HCT116 (cell line): Measurements from ENCODE around the gene KIRREL1. TPM values are rescaled to one million over a fixed set of nuclear protein-coding genes. Genes with fewer than 3 reads are reported as not detected.

Source experiments
- ATAC-seq: fragments of 200-7000 bp; cut with Tn5 transposase; 2 replicates; pipeline ENCODE4 v1.9.1; 2020; ENCODE audit warnings: mild to moderate bottlenecking, moderate library complexity
- BruUV-seq: library from RNA; stranded (reverse); fragments of 400-500 nt; replicated peaks from 2 replicates; lab custom pipeline; 2021; lab: Mats Ljungman, UMichigan
- CTCF ChIA-PET: fragments of 300-600 bp; sonication (Branson Sonifier 250); formaldehyde crosslinking; loops from one replicate; lab custom pipeline; 2021; ENCODE audit warnings: antibody characterized with exemption; lab: Charles Lee
- POLR2A ChIA-PET: fragments of 300-600, 350-600 bp; sonication (Branson Sonifier 250); formaldehyde crosslinking; loops from one replicate; lab custom pipeline; 2021; ENCODE audit warnings: antibody characterized with exemption; lab: Charles Lee
- RAD21 ChIA-PET, 2 experiments: fragments of 300-600 bp; sonication (Branson Sonifier 250); formaldehyde crosslinking; loops; one replicate each; lab custom pipeline; 2023; ENCODE audit warnings: low total read pairs in 2 of 2; ENCODE audit not compliant: uncharacterized antibody in 2 of 2, unreplicated experiment in 2 of 2, low non-redundant PET in 1 of 2; lab: Charles Lee
- DNase-seq: peaks from one replicate; pipeline ENCODE4 v3.0.0-alpha.2; 2010; ENCODE audit warnings: low read depth, low spot score
- H2AFZ ChIP-seq: fragments of 200-600 bp; shearing (Covaris generic), sonication (generic); 2 replicates; pipeline ENCODE4 v1.6.1; 2017; ENCODE audit warnings: low read depth, mixed run types, mixed read lengths, antibody characterized with exemption, low read length; ENCODE audit not compliant: poor library complexity, severe bottlenecking
- H3K27ac ChIP-seq: 2 replicates; pipeline ENCODE4 v1.5.1; 2012; ENCODE audit warnings: low read depth, low read length
- H3K27me3 ChIP-seq: fragments of 200-600 bp; sonication (generic); 2 replicates; pipeline ENCODE4 v1.6.1; 2016; ENCODE audit warnings: mixed run types, low read length, mixed read lengths; ENCODE audit not compliant: insufficient read depth
- H3K36me3 ChIP-seq, 2 experiments: fragments of 200-500 bp in 1 of 2; fragments of 200-600 bp in 1 of 2; sonication (Bioruptor generic) in 1 of 2; sonication (generic) in 1 of 2; 2 replicates each; pipeline versions ENCODE4 v1.5.1 to v1.6.1; 2014 to 2016; ENCODE audit warnings: low read length in 2 of 2, inconsistent platforms in 1 of 2, mixed read lengths in 1 of 2, mixed run types in 1 of 2; ENCODE audit not compliant: insufficient read depth in 2 of 2, control insufficient read depth in 1 of 2
- H3K4me1 ChIP-seq, 2 experiments: fragments of 200-600 bp in 1 of 2; sonication (generic) in 1 of 2; 2 replicates each; pipeline versions ENCODE4 v1.5.1 to v1.6.1; 2012 to 2017; ENCODE audit warnings: low read length in 2 of 2, inconsistent platforms in 1 of 2, mild to moderate bottlenecking in 1 of 2, mixed read lengths in 1 of 2, mixed run types in 1 of 2, moderate library complexity in 1 of 2; ENCODE audit not compliant: insufficient read depth in 2 of 2, control insufficient read depth in 1 of 2
- H3K4me2 ChIP-seq: fragments of 200-600 bp; sonication (generic); 2 replicates; pipeline ENCODE4 v1.6.1; 2017; ENCODE audit warnings: mixed run types, low read length, mixed read lengths
- H3K4me3 ChIP-seq, 2 experiments: fragments of 200-600 bp in 1 of 2; sonication (generic) in 1 of 2; replicated peaks in 1 of 2; 2 replicates each; pipeline ENCODE4 v1.5.1; 2011 to 2016; ENCODE audit warnings: low read length in 2 of 2, control low read depth in 1 of 2, low read depth in 1 of 2, mild to moderate bottlenecking in 1 of 2, mixed read lengths in 1 of 2, mixed run types in 1 of 2
- H3K79me2 ChIP-seq: fragments of 200-600 bp; sonication (generic); 2 replicates; pipeline ENCODE4 v1.6.1; 2017; ENCODE audit warnings: mild to moderate bottlenecking, mixed run types, low read length, moderate library complexity, mixed read lengths; ENCODE audit not compliant: insufficient read depth
- H3K9ac ChIP-seq: fragments of 200-600 bp; sonication (generic); 2 replicates; pipeline ENCODE4 v1.6.1; 2016; ENCODE audit warnings: low read length, mixed read lengths
- H3K9me2 ChIP-seq: fragments of 200-600 bp; sonication (generic), shearing (Covaris generic); 2 replicates; pipeline ENCODE4 v1.6.1; 2017; ENCODE audit warnings: mixed run types, mild to moderate bottlenecking, moderate library complexity; ENCODE audit not compliant: insufficient read depth
- H3K9me3 ChIP-seq, 2 experiments: fragments of 200-500 bp in 1 of 2; fragments of 200-600 bp in 1 of 2; sonication (Bioruptor generic) in 1 of 2; sonication (generic) in 1 of 2; 2 replicates each; pipeline ENCODE4 v1.6.1; 2014 to 2017; ENCODE audit warnings: low read length in 2 of 2, mixed read lengths in 2 of 2, inconsistent platforms in 1 of 2, low read depth in 1 of 2, mild to moderate bottlenecking in 1 of 2, mixed run types in 1 of 2, moderate library complexity in 1 of 2; ENCODE audit not compliant: control insufficient read depth in 1 of 2, insufficient read depth in 1 of 2
- H4K20me1 ChIP-seq: fragments of 200-600 bp; sonication (generic), shearing (Covaris generic); 2 replicates; pipeline ENCODE4 v1.6.1; 2017; ENCODE audit warnings: mixed run types, mild to moderate bottlenecking, moderate library complexity; ENCODE audit not compliant: insufficient read depth
- CBX3 ChIP-seq: IDR thresholded peaks from 2 replicates; pipeline ENCODE4 v1.6.1; 2012; ENCODE audit warnings: low read depth
- CEBPB ChIP-seq: IDR thresholded peaks from 2 replicates; pipeline ENCODE4 v1.6.1; 2012; ENCODE audit warnings: low read depth
- FOSL1 ChIP-seq: IDR thresholded peaks from 2 replicates; pipeline ENCODE4 v1.6.1; 2012; ENCODE audit warnings: low read depth
- POLR2A ChIP-seq: IDR thresholded peaks from 2 replicates; pipeline ENCODE4 v1.7.0; 2011; ENCODE audit warnings: borderline replicate concordance; ENCODE audit not compliant: insufficient read depth, insufficient read length; ENCODE audit errors: extremely low read depth
- POLR2AphosphoS5 ChIP-seq: IDR thresholded peaks from 2 replicates; pipeline ENCODE4 v1.6.1; 2011; ENCODE audit warnings: mild to moderate bottlenecking, low read depth, low read length, moderate library complexity
- RAD21 ChIP-seq: IDR thresholded peaks from 2 replicates; pipeline ENCODE4 v1.6.1; 2012; ENCODE audit warnings: low read depth, mild to moderate bottlenecking
- ZNF274 ChIP-seq: fragments of 200-500 bp; sonication (Bioruptor generic); IDR thresholded peaks from 2 replicates; pipeline ENCODE4 v1.6.1; 2014; ENCODE audit warnings: mild to moderate bottlenecking, low read depth, low read length, inconsistent platforms
- intact Hi-C: fragments of 100-400 bp; cut with micrococcal nuclease; formaldehyde crosslinking; loops from 2 replicates; pipeline ENCODE4 v1.10.0; 2022
- total RNA-seq: library from RNA; stranded (reverse); gene quantifications from one replicate; pipeline ENCODE4 v1.2.1, GENCODE V29; 2021; ENCODE audit not compliant: unreplicated experiment
- TF ChIP-seq, protein P1 (sequence below): IDR thresholded peaks from 2 replicates; pipeline ENCODE4 v1.6.1; 2012; ENCODE audit warnings: low read depth

KIRREL1 gene
- total RNA-seq, 1 experiment from 2014 or later, result 20.0 TPM

DNA sequence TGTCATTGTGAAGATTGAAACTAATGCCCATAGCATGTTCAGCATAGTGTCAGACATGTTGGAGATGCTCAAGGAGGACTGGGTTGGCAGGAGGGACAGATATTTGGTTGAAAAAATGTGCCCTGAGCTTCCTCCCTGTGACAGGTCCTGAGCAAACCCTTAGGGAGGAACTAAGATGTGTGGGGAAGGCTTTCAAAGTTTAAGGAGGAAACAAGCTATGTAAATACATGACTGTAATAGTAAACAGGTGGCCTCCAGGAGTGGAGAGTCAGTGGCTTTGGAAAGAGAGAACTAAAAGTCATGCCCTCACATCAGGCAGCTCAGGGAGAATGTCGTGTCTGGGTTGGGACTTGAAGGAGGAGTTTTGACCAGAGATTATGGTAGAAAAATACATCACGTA lies 9.7 kb upstream of the KIRREL1 start (continued):
- no peak for TF ChIP-seq RAD21

DNA sequence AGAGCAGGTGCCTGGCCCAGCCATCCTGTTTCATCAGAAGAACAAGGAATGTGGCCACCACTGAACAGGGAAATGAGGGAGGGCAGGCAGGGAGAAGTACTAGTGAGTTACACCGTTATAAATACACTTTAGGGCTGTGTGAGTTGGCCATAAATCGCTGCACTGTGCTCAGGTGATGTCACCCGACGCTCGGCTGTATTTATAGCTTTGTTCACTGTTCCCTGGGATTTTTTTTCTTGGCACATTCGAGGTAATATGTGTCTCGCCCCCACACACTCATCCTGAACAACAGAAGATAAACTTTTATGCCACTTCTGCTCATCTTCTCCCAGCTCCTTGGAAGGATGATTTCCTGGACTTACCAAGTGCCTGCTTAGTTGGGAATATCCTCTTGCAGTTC lies 9.0 kb upstream of the KIRREL1 start:
- POLR2A ChIA-PET, result no interaction called here
- RAD21 ChIA-PET, result no interaction called here
- intact Hi-C loops, result no loop called here
- Histone ChIP-seq H2AFZ (no peak overlapping the region), H3K36me3 (no peaks in the 10 kb centered on the region), H3K4me1 (no peaks in the 10 kb centered on the region), H3K9ac (no peak overlapping the region), H3K27ac (no peak overlapping the region), H3K4me2 (no peak overlapping the region), H3K9me2 (no peaks in the 10 kb centered on the region), H4K20me1 (no peaks in the 10 kb centered on the region), H3K4me3 (no peak overlapping the region), H3K9me3 (no peaks in the 10 kb centered on the region), H3K27me3 (peaks cover 10% of the 10 kb centered on the region; the same call in 1 of the 2 replicates), H3K79me2 (no peaks in the 10 kb centered on the region)
- TF ChIP-seq, protein P1, sequence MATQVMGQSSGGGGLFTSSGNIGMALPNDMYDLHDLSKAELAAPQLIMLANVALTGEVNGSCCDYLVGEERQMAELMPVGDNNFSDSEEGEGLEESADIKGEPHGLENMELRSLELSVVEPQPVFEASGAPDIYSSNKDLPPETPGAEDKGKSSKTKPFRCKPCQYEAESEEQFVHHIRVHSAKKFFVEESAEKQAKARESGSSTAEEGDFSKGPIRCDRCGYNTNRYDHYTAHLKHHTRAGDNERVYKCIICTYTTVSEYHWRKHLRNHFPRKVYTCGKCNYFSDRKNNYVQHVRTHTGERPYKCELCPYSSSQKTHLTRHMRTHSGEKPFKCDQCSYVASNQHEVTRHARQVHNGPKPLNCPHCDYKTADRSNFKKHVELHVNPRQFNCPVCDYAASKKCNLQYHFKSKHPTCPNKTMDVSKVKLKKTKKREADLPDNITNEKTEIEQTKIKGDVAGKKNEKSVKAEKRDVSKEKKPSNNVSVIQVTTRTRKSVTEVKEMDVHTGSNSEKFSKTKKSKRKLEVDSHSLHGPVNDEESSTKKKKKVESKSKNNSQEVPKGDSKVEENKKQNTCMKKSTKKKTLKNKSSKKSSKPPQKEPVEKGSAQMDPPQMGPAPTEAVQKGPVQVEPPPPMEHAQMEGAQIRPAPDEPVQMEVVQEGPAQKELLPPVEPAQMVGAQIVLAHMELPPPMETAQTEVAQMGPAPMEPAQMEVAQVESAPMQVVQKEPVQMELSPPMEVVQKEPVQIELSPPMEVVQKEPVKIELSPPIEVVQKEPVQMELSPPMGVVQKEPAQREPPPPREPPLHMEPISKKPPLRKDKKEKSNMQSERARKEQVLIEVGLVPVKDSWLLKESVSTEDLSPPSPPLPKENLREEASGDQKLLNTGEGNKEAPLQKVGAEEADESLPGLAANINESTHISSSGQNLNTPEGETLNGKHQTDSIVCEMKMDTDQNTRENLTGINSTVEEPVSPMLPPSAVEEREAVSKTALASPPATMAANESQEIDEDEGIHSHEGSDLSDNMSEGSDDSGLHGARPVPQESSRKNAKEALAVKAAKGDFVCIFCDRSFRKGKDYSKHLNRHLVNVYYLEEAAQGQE, result no peak
- TF ChIP-seq CEBPB, result no peak
- no peak for TF ChIP-seq CBX3
- TF ChIP-seq FOSL1, result no peak
- no peak for TF ChIP-seq POLR2A
- TF ChIP-seq ZNF274, result no peak
- no peak for TF ChIP-seq POLR2AphosphoS5
- DNase-seq, result no peak
- no peak for ATAC-seq
- CTCF ChIA-PET, result interaction anchor here (1.4 to 1.5 kb wide), 2 partner anchors 111 to 137 kb away, joined by 5 to 6 read pairs; no protein-coding TSS in a partner anchor
- BruUV-seq, result no TSS peak
